ENCODE results near the gene CTSL.

GRCh38 chr9:87677776-87678587 lies 47.9 kb upstream of the CTSL start:
- TF ChIP-seq CTCF (conservative IDR thresholded peaks at IDR 0.05 in 1 of 2, IDR thresholded peaks at IDR 0.05 in 1 of 2; ENCODE audit: extremely low read depth in 1 of 2, insufficient read depth in 1 of 2, low read depth in 1 of 2, low read length in 2 of 2) (no peak), EZH2 (IDR thresholded peaks at IDR 0.05; ENCODE audit: borderline replicate concordance, low read length) (no peak)

Data from mammary epithelial cell (primary cell).